GM12878 (cell line): ENCODE measurements around the gene TSPAN15. TPM values are rescaled to one million over a fixed set of nuclear protein-coding genes. Genes with fewer than 3 reads are reported as not detected.
"Not testable (repeated sequence)": the region's sequence is repeated elsewhere in the genome, so short reads cannot be mapped to it uniquely, and the experiment has no call there.

Source experiments
- ATAC-seq: fragments of 200-7000 bp; cut with Tn5 transposase; 3 replicates; pipeline ENCODE4 v1.9.1; 2020; ENCODE audit warnings: mild to moderate bottlenecking, moderate library complexity
- BruUV-seq: library from RNA; stranded (reverse); fragments of 400-500 nt; replicated peaks from 2 replicates; lab custom pipeline; 2021; lab: Mats Ljungman, UMichigan
- CTCF ChIA-PET: fragments of 300-600 bp; sonication (Branson Sonifier 250); formaldehyde crosslinking; extraction: SDS; loops from one replicate; lab custom pipeline; 2021; ENCODE audit warnings: inconsistent platforms; lab: Yijun Ruan, JAX
- POLR2A ChIA-PET: fragments of 350-600 bp; formaldehyde crosslinking; extraction: SDS; loops from one replicate; lab custom pipeline; 2021; ENCODE audit warnings: inconsistent platforms; lab: Charles Lee
- RAD21 ChIA-PET: fragments of 300-600 bp; sonication (Branson Sonifier 250); formaldehyde crosslinking; loops from one replicate; lab custom pipeline; 2023; ENCODE audit warnings: antibody characterized with exemption; ENCODE audit not compliant: unreplicated experiment; lab: Charles Lee
- SMC1A ChIA-PET: fragments of 300-600 bp; sonication (Branson Sonifier 250); formaldehyde crosslinking; loops from one replicate; lab custom pipeline; 2023; ENCODE audit not compliant: unreplicated experiment, uncharacterized antibody; lab: Charles Lee
- DNase-seq: peaks from one replicate; pipeline ENCODE4 v3.0.0-alpha.2; 2011; ENCODE audit warnings: low read depth, low spot score
- FAIRE-seq: peaks from 3 replicates; lab custom pipeline; 2011; peaks lifted over from hg19 to GRCh38; lab: Jason Lieb, UNC
- H2AFZ ChIP-seq: 2 replicates; pipeline ENCODE4 v1.6.0; 2011; ENCODE audit warnings: low read depth, low read length, control low read depth; ENCODE audit not compliant: control insufficient read depth
- H3K27ac ChIP-seq: 2 replicates; pipeline ENCODE4 v1.5.1; 2011; ENCODE audit warnings: control low read depth; ENCODE audit not compliant: control insufficient read depth, insufficient read depth
- H3K27me3 ChIP-seq, 2 experiments: replicated peaks in 1 of 2; 2 replicates each; pipeline versions ENCODE4 v1.6.0 to v1.6.1; 2011; ENCODE audit warnings: low read length in 1 of 2; ENCODE audit not compliant: control insufficient read depth in 2 of 2, insufficient read depth in 2 of 2
- H3K36me3 ChIP-seq, 2 experiments: 2 replicates each; pipeline ENCODE4 v1.5.1; 2011; ENCODE audit warnings: low read length in 1 of 2; ENCODE audit not compliant: control insufficient read depth in 2 of 2, insufficient read depth in 2 of 2
- H3K4me1 ChIP-seq: 2 replicates; pipeline ENCODE4 v1.6.1; 2011; ENCODE audit warnings: mild to moderate bottlenecking, low read length, moderate library complexity, mixed read lengths; ENCODE audit not compliant: control insufficient read depth, insufficient read depth
- H3K4me2 ChIP-seq: 2 replicates; pipeline ENCODE4 v1.6.0; 2011; ENCODE audit warnings: control low read depth; ENCODE audit not compliant: control insufficient read depth, insufficient read depth
- H3K4me3 ChIP-seq: fragments of 200-600 bp; sonication (generic); 2 replicates; pipeline ENCODE4 v1.5.1; 2016
- H3K79me2 ChIP-seq: 2 replicates; pipeline ENCODE4 v1.6.0; 2011; ENCODE audit warnings: low read length; ENCODE audit not compliant: control insufficient read depth, insufficient read depth
- H3K9ac ChIP-seq: 2 replicates; pipeline ENCODE4 v1.8.0; 2011; ENCODE audit warnings: low read length, control low read depth, mixed read lengths; ENCODE audit not compliant: control insufficient read depth, insufficient read depth
- H3K9me3 ChIP-seq: replicated peaks from 3 replicates; pipeline ENCODE4 v1.5.1; 2011; ENCODE audit warnings: mild to moderate bottlenecking, low read length; ENCODE audit not compliant: control insufficient read depth, insufficient read depth
- H4K20me1 ChIP-seq: 2 replicates; pipeline ENCODE4 v1.6.0; 2011; ENCODE audit not compliant: control insufficient read depth, insufficient read depth
- BHLHE40 ChIP-seq, 2 experiments: fragments of 450-650 bp in 1 of 2; IDR thresholded peaks; 2 replicates each; pipeline ENCODE4 v1.6.1; 2011 to 2017; ENCODE audit warnings: low read depth in 2 of 2, borderline replicate concordance in 1 of 2, improper control_type of control experiment in 1 of 2, low read length in 1 of 2, mild to moderate bottlenecking in 1 of 2
- DPF2 ChIP-seq: fragments of 450-650 bp; IDR thresholded peaks from 2 replicates; pipeline ENCODE4 v1.6.1; 2017; ENCODE audit warnings: mild to moderate bottlenecking
- PML ChIP-seq: IDR thresholded peaks from 2 replicates; pipeline ENCODE4 v1.6.1; 2012; ENCODE audit warnings: low read length, inconsistent platforms
- SMAD1 ChIP-seq: fragments of 450-650 bp; IDR thresholded peaks from 2 replicates; pipeline ENCODE4 v1.6.1; 2018; ENCODE audit warnings: mild to moderate bottlenecking, low read depth; ENCODE audit not compliant: partially characterized antibody
- STAT3 ChIP-seq: IDR thresholded peaks from 2 replicates; pipeline ENCODE4 v1.6.1; 2011; ENCODE audit warnings: low read depth, low read length, improper control_type of control experiment
- TCF12 ChIP-seq: IDR thresholded peaks from 2 replicates; pipeline ENCODE4 v1.6.1; 2011; ENCODE audit warnings: low read depth, mild to moderate bottlenecking, low read length
- ZBTB11 ChIP-seq: fragments of 450-650 bp; formaldehyde crosslinking; IDR thresholded peaks from 2 replicates; pipeline ENCODE4 v1.5.0; 2022; ENCODE audit warnings: mild to moderate bottlenecking, missing genetic modification characterization
- WGBS: methylation state at CpG from one replicate; pipeline ENCODE4 v1.1.6; 2016; ENCODE audit warnings: low lambda C conversion rate; ENCODE audit not compliant: insufficient replicate concordance, insufficient coverage; ENCODE audit errors: missing lambda C conversion rate; 5-methylcytosine and 5-hydroxymethylcytosine counted together
- in situ Hi-C: fragments of 300-500 bp; cut with MboI; formaldehyde crosslinking; loops from 9 replicates; pipeline ENCODE4 v1.14.3; 2018; ENCODE audit warnings: mixed read lengths
- intact Hi-C: fragments of 100-400 bp; cut with micrococcal nuclease; formaldehyde crosslinking; loops from one replicate; pipeline ENCODE4 v1.14.2; 2022; ENCODE audit not compliant: unreplicated experiment
- polyA plus RNA-seq, 11 experiments: library from polyadenylated mRNA; depleted of rRNA in 4 of 11; unstranded in 6 of 11; stranded (reverse) in 5 of 11; fragments of >200 nt; fragmentation: Nextera tagmentation in 4 of 11; fragmentation: Illumina TruSeq in 1 of 11; extraction: Ambion mirVana in 4 of 11; extraction: Trizol in 1 of 11; gene quantifications; 1 replicate in 1 of 11; 2 replicates in 10 of 11; pipeline versions ENCODE4 v1.2.1 to v1.2.3, GENCODE V29; 2011 to 2016; ENCODE audit warnings: inconsistent platforms in 2 of 11, missing spikeins in 2 of 11, low read depth in 1 of 11
- total RNA-seq, 4 experiments: library from RNA; depleted of rRNA in 3 of 4; stranded (reverse); fragments of >200 nt in 3 of 4; fragmentation: Illumina TruSeq in 1 of 4; extraction: Trizol in 1 of 4; gene quantifications; 2 replicates each; pipeline versions ENCODE4 v1.2.1 to v1.2.3, GENCODE V29; 2013 to 2021

The TSPAN15 gene
- total and polyA plus RNA-seq, 10 of the 15 experiments (the other 5 are each of a cell fraction or from before 2014, with no cell fraction given), result 1.3 to 8.5 (median 2.4) TPM; not detected in 2

- TF ChIP-seq ZBTB11 (no peak), PML (no peak), TCF12 (no peak), DPF2 (no peak), SMAD1 (no peak), BHLHE40 (IDR thresholded peaks at IDR 0.05; ENCODE audit: borderline replicate concordance in 1 of 2, low read depth in 2 of 2, low read length in 1 of 2) (no peak), STAT3 (no peak)
Observed at GRCh38 chr10:69533658-69534057, 82.4 kb downstream of the TSPAN15 start (continued).

- H3K27ac ChIP-seq, SMC1A ChIA-PET, H3K9me3 ChIP-seq, H2AFZ ChIP-seq, H3K27me3 ChIP-seq, H3K4me3 ChIP-seq, BruUV-seq, ATAC-seq, H3K36me3 ChIP-seq, H3K4me2 ChIP-seq, POLR2A ChIA-PET, H3K79me2 ChIP-seq, H3K9ac ChIP-seq, intact Hi-C loops, CTCF ChIA-PET, H3K4me1 ChIP-seq, in situ Hi-C loops, RAD21 ChIA-PET, FAIRE-seq, H4K20me1 ChIP-seq, DNase-seq: not testable (repeated sequence)
- 42% methylated on average over 11 of the region's 11 CpGs for WGBS
Observed at GRCh38 chr10:69536521-69536920, 85.3 kb downstream of the TSPAN15 start.
